ENCODE measurements around the gene PGP.

- TF ChIP-seq CTCF (IDR thresholded peaks at IDR 0.05) (no peak), POLR2A (IDR thresholded peaks at IDR 0.05) (no peak)
These were observed 21.2 kb upstream of the PGP start for GRCh38 chr16:2235695-2236336.

Measured in Peyer's patch (tissue), 4 donors.